Memory B cell (primary cell): ENCODE measurements around the gene NFIL3.
A peak's percentile ranks its signal among the peaks of the same experiment; 100 is the strongest.
"Not testable (repeated sequence)": the region's sequence is repeated elsewhere in the genome, so short reads cannot be mapped to it uniquely, and the experiment has no call there.

Experiments
- ATAC-seq: fragments of 150-1000 bp; cut with Tn5 transposase; 2 replicates; pipeline ENCODE4 v1.10.0; 2021; ENCODE audit warnings: low read depth, mild to moderate bottlenecking, moderate library complexity
- DNase-seq, 2 donors: peaks; one replicate each; pipeline ENCODE4 v3.0.0; 2022; ENCODE audit warnings: low spot score in 2 of 2
- H3K27ac Mint-ChIP-seq: one replicate; pipeline ENCODE4 v1.8.0; 2022; ENCODE audit warnings: mild to moderate bottlenecking, moderate library complexity, mixed read lengths
- H3K27me3 Mint-ChIP-seq: one replicate; pipeline ENCODE4 v1.8.0; 2022; ENCODE audit warnings: mixed read lengths
- H3K36me3 Mint-ChIP-seq: one replicate; pipeline ENCODE4 v1.8.0; 2022; ENCODE audit warnings: mild to moderate bottlenecking, mixed read lengths
- H3K4me1 Mint-ChIP-seq: one replicate; pipeline ENCODE4 v1.8.0; 2022; ENCODE audit warnings: mixed read lengths
- H3K4me3 Mint-ChIP-seq: one replicate; pipeline ENCODE4 v1.8.0; 2022; ENCODE audit warnings: mild to moderate bottlenecking, moderate library complexity, mixed read lengths
- H3K9me3 Mint-ChIP-seq: one replicate; pipeline ENCODE4 v1.8.0; 2022; ENCODE audit warnings: mixed read lengths

The NFIL3 gene

DNA sequence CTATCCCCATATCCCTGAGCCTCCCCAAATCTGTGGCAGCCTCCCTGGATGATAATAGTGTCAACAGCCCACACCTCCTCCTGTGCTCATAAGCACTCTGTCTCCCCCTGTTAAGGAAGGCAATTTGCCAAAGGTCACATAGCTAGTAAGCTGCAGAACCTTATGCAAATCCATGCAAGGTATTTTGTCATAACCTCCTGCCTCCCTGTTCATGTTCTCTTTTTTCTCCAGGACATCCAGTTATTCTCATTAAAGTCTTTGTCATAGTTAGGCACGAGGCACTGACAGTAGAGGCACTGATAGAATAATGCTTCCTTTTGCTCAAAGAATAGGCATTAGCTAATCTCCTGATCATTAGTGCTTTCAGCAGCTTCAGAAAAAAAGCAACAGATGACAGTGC is 51.7 kb downstream of the NFIL3 start:
- ATAC-seq (no peak), DNase-seq (no peak)
- Mint-ChIP-seq H3K36me3 (no peaks in the 10 kb centered on the region), H3K4me3 (no peak overlapping the region), H3K9me3 (no peaks in the 10 kb centered on the region), H3K27ac (no peak overlapping the region), H3K4me1 (no peaks in the 10 kb centered on the region), H3K27me3 (peaks cover 4% of the 10 kb centered on the region)

DNA sequence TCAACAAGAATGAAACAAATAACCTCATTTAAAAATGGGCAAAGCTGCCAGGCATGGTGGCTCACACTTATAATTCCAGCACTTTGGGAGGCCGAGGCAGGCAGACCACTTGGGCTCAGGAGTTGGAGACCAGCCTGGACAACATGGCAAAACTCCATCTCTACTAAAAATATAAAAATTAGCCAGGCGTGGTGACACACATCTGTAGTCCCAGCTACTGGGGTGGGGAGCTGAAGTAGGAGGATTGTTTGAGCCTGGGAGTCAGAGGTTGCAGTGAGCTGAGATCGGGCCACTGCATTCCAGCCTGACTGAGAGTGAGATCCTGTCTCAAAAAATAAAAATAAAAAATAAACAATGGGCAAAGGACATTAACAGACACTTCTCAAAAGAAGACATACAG is 53.6 kb downstream of the NFIL3 start:
- not testable (repeated sequence) for H3K27ac Mint-ChIP-seq, H3K4me1 Mint-ChIP-seq, H3K4me3 Mint-ChIP-seq, H3K27me3 Mint-ChIP-seq, ATAC-seq, DNase-seq, H3K36me3 Mint-ChIP-seq, H3K9me3 Mint-ChIP-seq

DNA sequence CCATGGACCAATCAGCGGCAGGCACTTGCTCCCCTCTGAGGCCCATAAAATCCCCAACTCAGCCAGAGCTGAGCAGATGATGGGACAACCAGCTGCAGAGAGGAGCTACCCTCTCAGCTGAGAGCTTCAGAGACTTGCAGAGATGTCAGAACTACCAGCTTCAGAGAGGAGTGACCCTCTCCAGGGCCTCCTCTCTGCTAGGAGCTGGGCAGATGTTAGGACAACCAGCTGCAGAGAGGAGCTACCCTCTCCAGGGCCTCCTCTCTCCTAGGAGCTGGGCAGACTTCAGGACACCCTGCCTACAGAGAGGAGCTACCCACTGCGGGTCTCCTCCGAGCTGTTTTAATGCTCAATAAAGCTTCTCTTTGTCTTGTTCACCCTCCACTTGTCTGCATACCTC is 58.9 kb downstream of the NFIL3 start:
- Mint-ChIP-seq H3K36me3 (peaks cover 2% of the 10 kb centered on the region), H3K27me3 (peaks cover 4% of the 10 kb centered on the region), H3K4me3 (no peak overlapping the region), H3K9me3 (no peaks in the 10 kb centered on the region), H3K4me1 (peaks cover 15% of the 10 kb centered on the region), H3K27ac (no peak overlapping the region)
- DNase-seq (no peak), ATAC-seq (no peak)

DNA sequence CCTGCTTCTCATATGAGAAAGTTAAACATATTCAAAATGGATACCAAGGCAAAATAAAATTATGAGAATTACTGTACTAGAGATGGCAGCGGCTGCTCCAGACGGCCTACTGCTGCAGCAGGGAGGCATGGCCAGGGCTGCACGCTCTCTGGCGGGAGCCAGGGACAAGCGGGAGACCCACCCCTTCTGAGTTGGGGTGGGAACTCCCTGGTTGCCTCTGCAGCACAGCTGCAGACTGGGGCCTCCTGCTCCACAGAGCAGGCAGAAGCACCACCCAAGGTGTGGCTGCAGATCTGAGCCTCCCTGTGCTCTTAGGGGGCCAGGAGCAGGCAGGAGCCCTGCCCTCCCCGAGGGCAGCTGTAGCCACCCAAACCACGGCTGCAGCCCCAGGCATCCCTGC is 59.6 kb downstream of the NFIL3 start:
- ATAC-seq, result no peak
- H3K27me3 Mint-ChIP-seq, result peaks cover 4% of the 10 kb centered on the region
- H3K27ac Mint-ChIP-seq, result no peak overlapping the region
- H3K4me3 Mint-ChIP-seq, result no peak overlapping the region
- no peak for DNase-seq
- no peaks in the 10 kb centered on the region for H3K9me3 Mint-ChIP-seq
- peaks cover 22% of the 10 kb centered on the region for H3K4me1 Mint-ChIP-seq
- H3K36me3 Mint-ChIP-seq, result peaks cover 6% of the 10 kb centered on the region

DNA sequence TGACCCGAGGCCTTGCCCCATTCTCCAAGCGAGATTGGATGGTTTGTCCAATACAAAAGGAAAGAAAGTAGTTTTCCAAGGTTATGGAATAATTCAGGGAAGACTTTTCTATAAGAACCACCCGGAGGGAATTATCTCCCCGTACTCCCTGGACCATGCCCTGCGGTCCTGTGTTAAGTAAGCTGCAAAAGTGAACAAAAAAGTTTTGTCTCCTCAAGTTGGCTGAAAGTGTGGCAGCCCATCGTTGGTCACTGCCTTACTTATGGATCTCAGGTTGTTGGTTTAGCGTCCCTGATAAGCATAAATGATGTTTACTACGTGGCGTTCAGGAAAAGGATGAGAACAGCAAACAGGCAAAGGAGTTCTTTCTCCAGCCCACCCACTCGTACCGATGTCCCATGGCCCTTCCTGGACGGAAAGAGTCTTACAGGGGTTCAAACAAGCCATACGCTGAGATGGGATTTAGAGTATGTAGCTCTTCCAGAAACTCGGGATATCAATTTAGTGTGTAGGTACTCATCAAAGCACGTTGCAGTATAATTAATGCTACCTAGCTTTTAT is 61.5 kb downstream of the NFIL3 start:
- Mint-ChIP-seq H3K27me3 (no peaks in the 10 kb centered on the region), H3K4me3 (peak overlapping the region; percentile 86), H3K4me1 (peaks cover 31% of the 10 kb centered on the region), H3K27ac (peak overlapping the region; percentile 93), H3K36me3 (peaks cover 12% of the 10 kb centered on the region), H3K9me3 (no peaks in the 10 kb centered on the region)
- ATAC-seq, result peak; percentile 6
- no peak for DNase-seq

DNA sequence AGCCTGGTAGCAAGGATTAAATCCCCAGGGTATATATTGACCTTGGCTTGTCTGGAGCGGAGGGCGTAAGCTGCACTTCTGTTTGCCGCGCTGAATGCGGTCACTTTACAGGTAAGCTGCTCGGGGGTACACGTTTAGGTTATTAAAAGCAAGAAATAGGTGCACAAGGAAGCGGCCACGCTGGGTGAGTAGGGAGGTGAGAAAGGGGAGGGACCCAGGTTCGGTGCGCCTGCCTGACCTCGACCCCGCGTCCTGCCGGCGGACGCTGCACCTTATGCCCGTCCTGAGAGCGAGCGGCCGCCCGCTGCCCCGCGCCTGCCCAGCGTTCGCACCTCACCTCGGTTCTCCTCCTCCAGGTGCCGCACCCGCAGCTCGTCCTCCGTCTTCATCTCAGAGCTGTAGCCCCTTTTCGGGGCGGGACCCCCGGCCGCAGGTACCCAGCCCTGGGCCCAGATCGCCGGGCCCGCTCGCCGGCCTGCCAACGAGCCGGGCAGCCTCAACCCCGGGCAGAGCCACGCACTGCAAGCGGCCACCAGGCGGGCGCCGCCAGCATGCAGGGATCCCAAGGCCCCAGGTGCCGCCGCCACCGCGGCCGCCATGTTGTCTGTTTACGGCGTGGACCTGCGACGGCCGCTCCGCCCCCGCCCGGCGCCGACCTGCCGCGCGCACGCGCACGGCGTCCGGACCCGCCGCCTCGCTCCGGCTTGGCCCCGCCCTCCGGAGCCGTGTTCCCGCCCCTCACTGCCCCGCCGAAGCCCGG is 62.2 kb downstream of the NFIL3 start, which contains the start of gene AUH:
Gene AUH (minus strand): TSS at position 628 of the 760 bp plus-strand sequence. CDS start 29 bp downstream, at position 599.
- DNase-seq (peak; percentile 87 to 88), ATAC-seq (peak; percentile 94)
- H3K4me1 Mint-ChIP-seq, result peaks cover 32% of the 10 kb centered on the region
- no peaks in the 10 kb centered on the region for H3K27me3 Mint-ChIP-seq
- H3K4me3 Mint-ChIP-seq, result peak within 1 kb of the TSS; percentile 97
- peaks cover 15% of the 10 kb centered on the region for H3K36me3 Mint-ChIP-seq
- H3K27ac Mint-ChIP-seq, result peak within 1 kb of the TSS; percentile 93
- H3K9me3 Mint-ChIP-seq, result no peaks in the 10 kb centered on the region

DNA sequence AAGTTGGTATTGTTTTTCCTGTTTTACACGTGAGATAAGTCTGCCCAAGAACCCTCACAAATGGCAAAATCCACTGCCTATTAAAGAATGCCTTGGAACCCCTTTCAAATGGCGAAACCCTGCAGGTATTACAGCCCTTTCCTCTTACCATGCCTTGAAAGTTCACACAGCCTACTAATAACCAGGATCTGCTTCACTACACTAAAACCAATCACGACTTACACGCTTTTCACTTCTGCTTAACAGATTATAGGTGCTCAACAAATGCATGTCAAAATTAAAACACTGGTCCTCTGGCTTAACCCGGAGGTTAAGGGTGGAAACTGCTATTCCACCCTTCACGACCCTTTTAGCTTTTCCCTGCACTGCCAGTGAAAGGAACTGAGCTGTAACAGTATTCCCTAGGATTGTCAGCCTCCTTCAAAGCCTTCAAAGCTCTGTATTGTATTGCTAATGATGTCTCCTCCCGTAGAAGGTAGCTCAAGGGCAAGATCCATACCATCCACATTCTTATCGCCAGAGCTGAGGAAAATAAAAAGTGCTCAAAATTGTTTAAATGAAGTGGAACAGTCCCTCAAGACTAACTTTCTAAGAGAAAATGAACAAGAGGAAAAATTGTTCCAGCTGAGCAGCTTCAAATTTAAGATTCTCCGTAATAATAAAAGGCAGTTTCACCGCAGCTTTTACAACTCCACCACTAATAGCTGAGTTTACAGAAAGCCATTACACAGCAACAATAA is 62.9 kb downstream of the NFIL3 start:
- ATAC-seq (no peak), DNase-seq (no peak)
- peaks cover 36% of the 10 kb centered on the region for H3K4me1 Mint-ChIP-seq
- H3K36me3 Mint-ChIP-seq, result peaks cover 19% of the 10 kb centered on the region
- no peaks in the 10 kb centered on the region for H3K27me3 Mint-ChIP-seq
- H3K4me3 Mint-ChIP-seq, result peak overlapping the region; percentile 97
- H3K27ac Mint-ChIP-seq, result peak overlapping the region; percentile 93
- no peaks in the 10 kb centered on the region for H3K9me3 Mint-ChIP-seq

DNA sequence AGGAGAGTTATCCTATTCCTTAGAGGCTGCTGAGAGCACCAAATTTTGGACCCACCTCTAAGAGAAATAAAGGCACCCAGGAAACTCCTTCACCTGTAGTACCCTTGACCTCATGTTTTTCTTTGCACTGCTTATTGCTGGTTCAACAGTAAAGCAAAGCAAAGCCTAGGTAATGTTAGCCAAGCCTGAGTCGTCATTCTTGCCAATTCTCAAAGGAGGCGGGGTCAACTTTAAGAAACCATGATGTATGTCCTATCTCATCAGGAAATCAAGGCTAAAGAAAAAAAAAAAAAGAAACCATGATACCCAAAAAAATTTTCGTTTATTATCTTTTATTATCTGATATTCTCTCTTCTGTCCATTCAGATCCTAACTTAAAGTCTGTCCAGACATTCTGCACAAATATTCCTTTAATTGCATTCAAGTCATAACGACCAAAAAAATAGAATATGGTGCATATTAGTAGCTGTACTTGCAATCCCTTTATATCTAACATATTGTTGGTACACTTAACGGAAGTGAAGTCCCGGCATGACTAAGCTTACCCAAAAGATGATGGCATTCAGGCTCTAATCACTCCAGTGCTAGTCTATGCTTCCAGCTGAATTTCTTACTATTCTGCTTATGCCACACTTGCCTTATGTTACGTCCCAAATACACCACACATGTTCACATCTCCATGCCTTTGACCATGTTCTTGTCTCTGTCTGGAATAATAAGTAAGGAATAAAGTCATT is 63.7 kb downstream of the NFIL3 start:
- H3K4me1 Mint-ChIP-seq, result peaks cover 36% of the 10 kb centered on the region
- peaks cover 19% of the 10 kb centered on the region for H3K36me3 Mint-ChIP-seq
- H3K9me3 Mint-ChIP-seq, result no peaks in the 10 kb centered on the region
- H3K27ac Mint-ChIP-seq, result peak overlapping the region; percentile 93
- H3K27me3 Mint-ChIP-seq, result no peaks in the 10 kb centered on the region
- no peak for ATAC-seq
- peak overlapping the region; percentile 97 for H3K4me3 Mint-ChIP-seq
- DNase-seq, result no peak

DNA sequence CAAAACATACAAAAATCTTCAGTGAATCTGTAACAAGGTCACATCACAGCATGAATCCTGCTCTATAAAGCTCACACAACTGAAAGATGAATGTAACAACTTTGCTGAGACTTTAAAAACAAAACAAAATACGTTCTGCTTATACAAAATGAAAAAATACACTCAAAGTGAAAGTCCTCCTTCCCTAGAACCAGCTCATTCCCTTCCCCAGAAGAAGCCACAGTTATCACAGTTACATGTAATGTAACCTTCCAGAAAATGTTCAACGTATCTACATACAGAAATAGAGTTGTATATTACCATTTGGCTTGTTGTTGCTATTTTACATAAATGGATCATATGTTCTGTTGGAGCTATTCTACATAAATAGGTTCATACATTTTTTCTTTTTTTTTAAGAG is 64.5 kb downstream of the NFIL3 start:
- peaks cover 21% of the 10 kb centered on the region for H3K36me3 Mint-ChIP-seq
- no peak for ATAC-seq
- no peaks in the 10 kb centered on the region for H3K27me3 Mint-ChIP-seq
- H3K4me1 Mint-ChIP-seq, result peaks cover 36% of the 10 kb centered on the region
- H3K9me3 Mint-ChIP-seq, result no peaks in the 10 kb centered on the region
- DNase-seq, result no peak
- no peak overlapping the region for H3K4me3 Mint-ChIP-seq
- peak overlapping the region; percentile 16 for H3K27ac Mint-ChIP-seq
